Activated CD4-positive, alpha-beta T cell treated with anti-CD3 and anti-CD28 coated beads, Interleukin-2, amount 10 ng/mL, durations not matched to agents 24 days and 14 days (primary cell): ENCODE data around the gene FAM117A. TPM values are rescaled to one million over a fixed set of nuclear protein-coding genes. Genes with fewer than 3 reads are reported as not detected.
A peak's percentile ranks its signal among the peaks of the same experiment; 100 is the strongest.

Experiments
- DNase-seq: peaks from one replicate; pipeline ENCODE4 v3.0.0; 2022
- H3K27ac Mint-ChIP-seq: one replicate; pipeline ENCODE4 v1.8.0; 2022; ENCODE audit warnings: mild to moderate bottlenecking, mixed read lengths
- H3K27me3 Mint-ChIP-seq: one replicate; pipeline ENCODE4 v1.8.0; 2022; ENCODE audit warnings: mixed read lengths
- H3K36me3 Mint-ChIP-seq: one replicate; pipeline ENCODE4 v1.8.0; 2022; ENCODE audit warnings: low read depth, mild to moderate bottlenecking, mixed read lengths
- H3K4me1 Mint-ChIP-seq: one replicate; pipeline ENCODE4 v1.8.0; 2021; ENCODE audit warnings: mixed read lengths
- H3K4me3 Mint-ChIP-seq: one replicate; pipeline ENCODE4 v1.8.0; 2022; ENCODE audit warnings: mild to moderate bottlenecking, moderate library complexity, mixed read lengths
- H3K9me3 Mint-ChIP-seq: one replicate; pipeline ENCODE4 v1.8.0; 2021; ENCODE audit warnings: mixed read lengths
- intact Hi-C: fragments of 100-400 bp; cut with micrococcal nuclease; formaldehyde crosslinking; loops from one replicate; pipeline ENCODE4 v1.15.1; 2023
- total RNA-seq: library from RNA; stranded (reverse); gene quantifications from 2 replicates; pipeline ENCODE4 v1.2.3, GENCODE V29; 2022

FAM117A gene
- total RNA-seq, 1 donor from 2014 or later = 10.9 TPM

DNA sequence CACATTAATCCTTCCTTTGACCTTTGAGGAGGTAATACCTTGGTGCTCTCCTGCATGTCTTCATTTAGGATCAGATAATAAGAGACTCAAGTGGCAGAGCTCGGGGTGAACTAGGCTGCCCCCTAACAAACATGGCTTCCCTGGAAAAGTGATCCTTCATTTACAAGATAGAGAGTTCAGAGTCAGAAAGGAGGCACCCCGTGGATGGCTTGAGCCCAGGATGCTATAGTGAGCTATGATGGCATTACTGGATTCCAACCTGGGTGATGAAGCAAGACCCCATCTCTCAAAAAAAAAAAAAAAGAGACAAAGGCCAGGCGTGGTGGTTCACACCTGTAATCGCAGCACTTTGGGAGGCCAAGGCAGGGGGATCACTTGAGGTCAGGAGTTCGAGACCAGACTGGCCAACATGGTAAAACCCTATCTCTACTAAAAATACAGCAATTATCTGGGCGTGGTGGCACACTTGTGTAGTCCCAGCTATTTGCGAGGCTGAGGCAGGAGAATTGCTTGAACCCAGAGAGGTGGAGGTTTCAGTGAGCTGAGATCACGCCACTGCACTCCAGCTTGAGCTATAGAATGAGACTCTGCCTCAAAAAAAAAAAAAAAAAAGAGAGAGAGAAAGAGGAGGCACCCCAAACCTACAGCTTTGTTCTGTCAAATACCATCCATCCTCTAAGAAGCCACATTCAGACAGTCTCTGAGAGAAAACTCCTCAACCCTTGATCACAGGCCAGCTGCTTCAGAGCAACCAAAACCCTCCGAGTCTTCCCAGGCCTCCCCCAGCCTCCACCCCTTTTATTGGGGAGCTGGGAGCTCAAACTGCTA lies 7.4 kb downstream of the FAM117A start:
- Mint-ChIP-seq H3K9me3 (no peaks in the 10 kb centered on the region), H3K4me1 (peaks cover 55% of the 10 kb centered on the region), H3K27ac (peak overlapping the region; percentile 17), H3K27me3 (no peaks in the 10 kb centered on the region), H3K36me3 (peaks cover 24% of the 10 kb centered on the region), H3K4me3 (no peak overlapping the region)
- no peak for DNase-seq
- intact Hi-C loops = no loop called here

DNA sequence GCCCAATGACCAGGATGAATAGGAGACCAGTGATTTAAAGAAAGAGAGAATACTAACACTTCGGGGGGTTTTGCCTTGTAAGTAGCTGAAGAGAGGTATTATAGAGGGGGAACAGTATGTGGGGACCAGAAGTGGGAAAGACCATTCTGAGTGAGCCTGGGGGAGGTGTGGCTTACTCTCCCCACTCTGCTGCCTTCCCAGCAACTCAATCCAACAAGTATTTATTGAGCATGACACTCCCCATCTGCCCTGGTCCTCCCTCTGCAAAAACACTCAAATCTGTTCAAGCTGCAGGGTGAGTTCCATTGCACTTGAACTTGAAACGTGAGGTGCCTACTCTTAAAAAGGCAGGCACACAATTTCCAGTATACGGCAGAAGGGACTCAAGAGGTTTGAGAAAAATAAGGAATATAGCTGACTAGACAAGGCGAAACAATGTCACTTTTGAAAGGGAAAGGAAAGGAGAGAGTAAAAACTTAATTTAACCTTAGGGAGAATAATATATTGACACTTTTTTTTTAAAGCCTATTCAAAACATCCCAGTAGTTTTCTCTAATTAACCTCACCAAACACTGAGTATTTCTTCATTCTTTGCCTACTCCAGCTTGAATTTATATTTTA lies 8.2 kb downstream of the FAM117A start:
- H3K27ac Mint-ChIP-seq = no peak overlapping the region
- H3K27me3 Mint-ChIP-seq = no peaks in the 10 kb centered on the region
- H3K4me1 Mint-ChIP-seq = peaks cover 50% of the 10 kb centered on the region
- H3K36me3 Mint-ChIP-seq = peaks cover 24% of the 10 kb centered on the region
- H3K9me3 Mint-ChIP-seq = no peaks in the 10 kb centered on the region
- DNase-seq = no peak
- intact Hi-C loops = no loop called here
- no peak overlapping the region for H3K4me3 Mint-ChIP-seq

DNA sequence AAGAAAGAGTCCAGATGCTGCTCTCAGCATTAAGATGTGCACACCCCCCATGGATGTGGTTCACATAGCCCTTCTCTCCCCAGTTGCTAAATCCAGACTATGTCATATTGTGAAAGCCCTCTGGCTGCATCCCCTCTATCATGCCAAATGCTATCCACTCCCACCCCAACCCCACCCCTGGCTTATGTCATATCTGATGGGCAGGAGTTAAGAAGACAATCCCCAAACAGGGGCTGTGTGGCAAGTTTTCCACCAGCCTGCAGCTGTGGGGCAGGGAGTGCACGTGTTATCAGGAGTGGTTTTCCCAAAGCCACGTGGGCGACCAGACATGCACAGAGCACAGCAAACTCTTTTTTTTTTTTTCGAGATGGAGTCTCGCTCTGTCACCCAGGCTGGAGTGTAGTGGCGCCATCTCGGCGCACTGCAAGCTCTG lies 10.0 kb downstream of the FAM117A start:
- no peaks in the 10 kb centered on the region for H3K27me3 Mint-ChIP-seq
- H3K9me3 Mint-ChIP-seq = no peaks in the 10 kb centered on the region
- H3K36me3 Mint-ChIP-seq = peaks cover 26% of the 10 kb centered on the region
- H3K27ac Mint-ChIP-seq = no peak overlapping the region
- no peak overlapping the region for H3K4me3 Mint-ChIP-seq
- H3K4me1 Mint-ChIP-seq = peaks cover 44% of the 10 kb centered on the region
- no peak for DNase-seq
- intact Hi-C loops = no loop called here

DNA sequence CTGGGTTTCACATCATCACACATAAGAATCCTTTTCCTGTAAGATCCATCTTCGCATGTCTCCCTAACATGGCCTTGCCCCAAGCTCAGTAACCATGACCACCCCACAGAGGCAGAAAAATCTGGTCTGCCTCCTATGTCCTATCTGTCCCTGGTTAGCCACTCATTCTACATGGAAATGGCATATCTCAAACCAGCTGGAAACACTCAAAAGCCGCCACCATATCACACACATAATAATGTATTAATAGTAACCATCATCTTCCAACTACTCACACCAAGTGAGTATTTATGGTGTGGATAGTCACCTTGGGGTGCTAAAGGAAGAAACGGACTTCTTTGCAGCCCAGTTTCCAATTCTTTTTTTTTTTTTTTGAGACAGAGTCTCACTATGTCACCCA lies 11.4 kb downstream of the FAM117A start:
- Mint-ChIP-seq H3K27me3 (no peaks in the 10 kb centered on the region), H3K4me3 (no peak overlapping the region), H3K4me1 (peaks cover 54% of the 10 kb centered on the region), H3K27ac (no peak overlapping the region), H3K9me3 (no peaks in the 10 kb centered on the region), H3K36me3 (peaks cover 21% of the 10 kb centered on the region)
- intact Hi-C loops = no loop called here
- DNase-seq = no peak

DNA sequence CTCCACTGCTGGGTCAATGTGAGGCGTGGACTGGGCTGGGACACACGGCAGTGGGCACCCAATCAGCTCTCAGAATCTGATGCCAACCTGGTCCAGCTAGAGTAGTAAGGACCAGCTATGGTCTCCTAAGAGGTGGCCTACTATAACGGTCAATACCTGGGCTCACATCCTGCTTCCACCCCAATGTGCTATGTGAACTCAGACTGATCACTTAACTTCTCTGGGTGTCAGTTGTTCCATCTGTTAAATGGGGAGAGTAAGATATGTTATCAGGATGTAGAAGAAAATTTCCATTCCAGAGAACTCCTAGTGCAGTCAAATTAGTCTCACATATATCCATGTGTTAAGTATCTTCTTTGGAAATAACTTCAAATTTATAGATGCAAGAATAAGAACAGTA lies 14.2 kb downstream of the FAM117A start:
- no peak overlapping the region for H3K4me3 Mint-ChIP-seq

DNA sequence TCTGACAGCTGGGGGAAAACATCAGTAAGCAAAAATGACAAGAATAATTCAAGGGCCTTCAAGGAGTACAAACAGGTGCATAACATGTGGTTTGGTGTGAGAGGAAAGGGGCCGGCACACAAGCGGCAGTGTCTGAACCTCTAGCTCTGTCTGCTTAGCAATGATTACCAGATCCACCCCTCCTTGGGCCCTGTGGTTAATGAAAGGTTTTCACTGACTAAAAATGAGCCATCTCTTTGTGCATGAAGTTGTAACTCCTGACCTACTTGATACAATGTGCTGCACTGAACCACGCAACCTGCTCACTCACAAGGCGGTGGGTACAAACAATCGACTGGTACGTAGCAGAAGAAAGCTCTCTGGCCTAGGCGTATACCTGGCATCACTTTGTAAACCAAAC lies 15.1 kb downstream of the FAM117A start:
- Mint-ChIP-seq H3K4me1 (peaks cover 64% of the 10 kb centered on the region), H3K27me3 (no peaks in the 10 kb centered on the region), H3K9me3 (no peaks in the 10 kb centered on the region), H3K36me3 (peaks cover 14% of the 10 kb centered on the region), H3K4me3 (peak overlapping the region; percentile 81), H3K27ac (peak overlapping the region; percentile 94)
- intact Hi-C loops = loop anchor here (2.0 kb wide), 2 partner anchors 16 to 40 kb away; partner anchors contain the start of genes FAM117A and KAT7
- peak; percentile 82 for DNase-seq

More for the DNA sequence above, 14.2 kb downstream of the FAM117A start:
- DNase-seq = no peak
- H3K36me3 Mint-ChIP-seq = peaks cover 14% of the 10 kb centered on the region
- peaks cover 66% of the 10 kb centered on the region for H3K4me1 Mint-ChIP-seq
- H3K27ac Mint-ChIP-seq = peak overlapping the region; percentile 60
- no peaks in the 10 kb centered on the region for H3K27me3 Mint-ChIP-seq
- H3K9me3 Mint-ChIP-seq = no peaks in the 10 kb centered on the region
- intact Hi-C loops = loop anchor here (2.0 kb wide), 2 partner anchors 15 to 39 kb away; partner anchors contain the start of genes FAM117A and KAT7

DNA sequence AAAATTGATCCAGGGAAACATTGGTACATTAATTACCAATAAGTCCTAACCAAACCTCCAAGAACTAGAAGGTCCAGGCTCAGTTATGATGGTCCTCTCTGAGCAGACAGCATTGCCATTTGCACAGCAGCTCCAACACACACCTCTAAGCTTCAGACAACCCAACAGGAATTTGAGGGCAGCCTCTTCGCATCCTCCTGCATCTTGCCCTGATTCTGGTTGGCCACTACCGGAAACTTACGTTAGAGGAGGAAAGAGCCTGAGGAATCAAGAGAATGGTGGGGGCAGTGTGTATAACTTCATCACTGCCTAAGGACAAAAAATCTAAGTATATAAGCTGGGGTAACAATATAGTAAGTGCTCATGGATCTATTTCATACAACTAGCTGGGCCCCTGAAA lies 15.7 kb downstream of the FAM117A start:
- H3K27ac Mint-ChIP-seq = peak overlapping the region; percentile 94
- peaks cover 62% of the 10 kb centered on the region for H3K4me1 Mint-ChIP-seq
- intact Hi-C loops = loop anchor here (2.0 kb wide), 2 partner anchors 17 to 41 kb away; partner anchors contain the start of genes FAM117A and KAT7
- peak; percentile 79 for DNase-seq
- H3K4me3 Mint-ChIP-seq = peak overlapping the region; percentile 81
- no peaks in the 10 kb centered on the region for H3K27me3 Mint-ChIP-seq
- peaks cover 14% of the 10 kb centered on the region for H3K36me3 Mint-ChIP-seq
- no peaks in the 10 kb centered on the region for H3K9me3 Mint-ChIP-seq

DNA sequence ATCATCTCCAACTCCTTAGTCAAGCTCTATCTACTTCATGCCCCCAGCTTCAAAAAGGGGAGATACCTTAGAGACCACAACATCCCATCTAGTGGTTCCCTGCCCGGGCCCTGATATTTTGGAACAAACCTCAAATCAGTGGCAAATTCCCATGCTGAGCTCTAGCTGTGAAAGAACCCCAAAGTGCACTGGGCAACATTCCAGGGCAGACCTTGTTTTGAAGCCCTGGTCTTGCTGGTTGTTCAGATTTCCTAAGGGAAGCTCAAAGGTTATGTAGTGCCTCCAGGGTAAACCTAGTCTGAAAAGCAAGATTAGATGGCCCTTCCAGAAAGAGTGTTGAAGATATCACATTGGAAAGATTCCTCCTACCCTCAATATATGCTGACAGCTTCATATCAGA lies 16.3 kb downstream of the FAM117A start:
- H3K27ac Mint-ChIP-seq = peak overlapping the region; percentile 94
- no peaks in the 10 kb centered on the region for H3K27me3 Mint-ChIP-seq
- H3K9me3 Mint-ChIP-seq = no peaks in the 10 kb centered on the region
- peaks cover 64% of the 10 kb centered on the region for H3K4me1 Mint-ChIP-seq
- intact Hi-C loops = loop anchor here (1.0 to 2.0 kb wide), 3 partner anchors 8 to 41 kb away; partner anchors contain the start of genes FAM117A and KAT7
- peaks cover 14% of the 10 kb centered on the region for H3K36me3 Mint-ChIP-seq
- peak overlapping the region; percentile 81 for H3K4me3 Mint-ChIP-seq
- no peak for DNase-seq

DNA sequence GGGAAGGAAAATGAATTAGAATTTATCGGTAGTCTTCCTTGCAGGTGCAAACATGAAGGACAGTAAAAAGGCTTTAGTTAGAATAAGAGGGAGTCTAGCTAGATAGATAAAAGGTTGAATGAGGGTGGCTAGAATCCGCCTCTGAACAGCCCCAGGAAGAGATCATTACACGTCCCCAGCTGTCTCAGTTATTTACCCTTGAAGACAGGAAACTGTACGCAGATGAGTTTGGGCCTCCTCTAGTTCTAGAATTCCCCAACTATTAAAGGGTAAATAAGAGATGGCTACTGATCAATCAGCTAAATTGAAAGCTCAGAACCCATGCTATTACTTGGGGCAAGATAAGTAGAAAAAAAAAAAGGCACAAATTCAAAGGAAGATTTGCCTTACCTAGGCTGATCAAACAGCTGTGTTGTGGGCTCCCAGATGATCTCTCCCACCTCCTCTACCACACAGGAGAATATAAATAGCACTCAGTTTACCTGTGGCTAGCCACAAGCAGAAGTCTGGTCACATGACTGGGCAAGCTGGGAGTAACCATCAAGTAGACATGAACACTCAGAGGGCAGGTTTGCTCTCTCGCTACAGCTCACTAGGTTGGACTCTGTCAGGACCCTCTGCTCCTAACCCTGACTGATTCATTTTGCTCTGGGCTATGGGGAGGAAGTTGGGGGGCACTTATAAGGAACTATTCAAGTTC lies 17.0 kb downstream of the FAM117A start:
- Mint-ChIP-seq H3K27ac (peak overlapping the region; percentile 94), H3K9me3 (no peaks in the 10 kb centered on the region), H3K27me3 (no peaks in the 10 kb centered on the region), H3K36me3 (peaks cover 11% of the 10 kb centered on the region), H3K4me3 (peak overlapping the region; percentile 81), H3K4me1 (peaks cover 66% of the 10 kb centered on the region)
- intact Hi-C loops = loop anchor here (1.0 kb wide), 1 partner anchor 8 kb away; no protein-coding TSS in a partner anchor
- peak; percentile 78 for DNase-seq

DNA sequence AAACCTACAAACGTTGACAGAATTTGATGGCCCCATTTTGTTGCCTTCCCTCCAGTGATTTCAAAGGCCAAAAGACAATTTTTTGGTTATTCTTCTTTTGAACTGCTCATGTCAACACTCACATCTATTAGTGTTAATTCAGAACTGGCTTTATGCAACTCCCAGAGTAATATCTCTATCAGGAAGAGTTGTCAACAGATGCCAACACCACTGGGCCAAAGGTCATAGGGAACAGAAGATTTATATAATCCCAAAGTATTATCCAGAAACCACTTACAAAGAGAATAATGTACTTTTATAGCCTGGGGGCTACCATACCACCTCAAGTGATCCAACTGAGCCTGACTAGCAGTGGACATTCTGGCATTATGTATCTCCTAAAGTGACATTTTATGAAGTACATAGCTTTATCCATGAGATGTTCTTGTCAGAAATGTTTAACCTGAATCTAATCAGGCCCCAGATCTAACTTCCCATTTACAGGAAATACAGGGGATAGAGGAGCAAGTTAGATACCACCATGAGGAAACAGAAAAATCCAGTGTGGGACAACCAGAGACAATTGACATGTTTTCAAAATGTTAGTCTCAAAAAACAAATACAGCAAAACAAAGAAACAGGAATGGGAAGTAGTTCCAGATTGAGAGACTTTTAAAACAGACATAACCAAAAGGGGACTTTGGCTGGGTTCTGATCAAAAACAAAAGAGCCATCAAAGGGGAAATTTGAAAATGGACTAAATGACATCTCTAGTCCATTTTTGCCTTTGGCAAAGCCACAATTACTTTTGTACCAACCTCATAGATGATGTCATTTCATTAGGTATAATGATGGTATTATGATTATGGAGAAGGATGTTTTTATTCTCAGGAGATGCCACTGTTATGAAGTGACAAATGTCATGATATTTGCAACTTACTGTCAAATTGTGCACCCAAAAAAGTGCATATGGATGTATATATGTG lies 18.5 kb downstream of the FAM117A start:
- intact Hi-C loops = no loop called here
- Mint-ChIP-seq H3K27ac (peak overlapping the region; percentile 94), H3K36me3 (peaks cover 9% of the 10 kb centered on the region), H3K27me3 (no peaks in the 10 kb centered on the region), H3K4me3 (peak overlapping the region; percentile 81), H3K9me3 (no peaks in the 10 kb centered on the region), H3K4me1 (peaks cover 81% of the 10 kb centered on the region)
- DNase-seq = no peak

DNA sequence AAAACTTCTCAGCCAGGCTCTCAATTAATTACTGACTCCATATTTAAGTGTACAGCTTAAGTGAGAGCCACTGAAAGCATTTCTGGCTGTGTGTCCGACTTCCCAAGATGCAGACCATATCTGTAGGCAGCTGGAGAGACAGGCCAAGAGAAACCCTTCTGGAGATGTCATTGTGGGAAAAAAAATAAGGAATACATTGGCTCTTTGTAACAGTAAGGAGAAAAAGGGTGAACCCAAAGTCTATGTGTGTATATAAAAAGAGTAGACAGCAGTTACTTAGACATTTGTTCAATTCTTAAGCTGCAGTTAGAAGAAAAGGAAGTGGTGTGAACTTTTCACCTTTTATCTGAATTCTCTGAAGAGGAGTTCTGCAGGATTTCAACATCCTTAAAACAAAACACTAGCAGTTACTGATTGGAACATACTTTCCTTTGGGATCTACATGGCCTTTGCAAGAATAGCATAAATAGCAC lies 21.7 kb downstream of the FAM117A start:
- peaks cover 13% of the 10 kb centered on the region for H3K36me3 Mint-ChIP-seq
- peak overlapping the region; percentile 87 for H3K4me3 Mint-ChIP-seq
- H3K4me1 Mint-ChIP-seq = peaks cover 80% of the 10 kb centered on the region
- no peaks in the 10 kb centered on the region for H3K27me3 Mint-ChIP-seq
- no peak for DNase-seq
- H3K27ac Mint-ChIP-seq = peak overlapping the region; percentile 99
- intact Hi-C loops = no loop called here
- H3K9me3 Mint-ChIP-seq = no peaks in the 10 kb centered on the region

DNA sequence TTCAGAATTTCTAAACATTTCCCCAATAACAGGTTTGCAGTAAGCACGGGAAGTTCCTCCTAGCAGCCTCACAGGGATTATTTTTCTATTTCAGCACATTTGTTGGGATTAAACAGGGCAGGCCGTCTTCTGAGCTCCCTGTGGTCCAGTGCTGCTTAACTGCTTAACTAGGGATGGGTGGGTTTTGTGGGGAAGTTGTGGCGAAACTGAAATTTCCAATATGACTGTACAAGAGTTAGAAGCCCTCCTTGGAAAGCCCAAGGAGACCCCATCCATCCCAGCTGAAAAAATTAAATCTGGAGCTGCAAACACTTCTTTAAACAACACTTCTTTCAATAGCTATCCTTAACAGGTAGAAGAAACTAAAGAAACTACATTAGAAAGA lies 22.2 kb downstream of the FAM117A start:
- intact Hi-C loops = loop anchor here (1.0 to 2.0 kb wide), 3 partner anchors 22 to 33 kb away; no protein-coding TSS in a partner anchor
- Mint-ChIP-seq H3K4me1 (peaks cover 79% of the 10 kb centered on the region), H3K4me3 (peak overlapping the region; percentile 87), H3K9me3 (no peaks in the 10 kb centered on the region), H3K27ac (peak overlapping the region; percentile 99), H3K36me3 (peaks cover 13% of the 10 kb centered on the region), H3K27me3 (no peaks in the 10 kb centered on the region)
- DNase-seq = no peak
